Testis (tissue), 2 donors: ENCODE data around the gene RAB4B.

Experiments used
- CTCF ChIP-seq, 3 experiments: fragments of 450-650 bp in 2 of 3; fragments of 200-600 bp in 1 of 3; sonication (generic) in 1 of 3; IDR thresholded peaks; one replicate each; pipeline ENCODE4 v1.5.1; 2016 to 2019; ENCODE audit warnings: antibody characterized with exemption in 3 of 3, mild to moderate bottlenecking in 2 of 3, moderate library complexity in 1 of 3
- POLR2A ChIP-seq: fragments of 450-650 bp; IDR thresholded peaks from one replicate; pipeline ENCODE4 v1.6.1; 2017; ENCODE audit warnings: antibody characterized with exemption, mild to moderate bottlenecking, moderate library complexity

DNA sequence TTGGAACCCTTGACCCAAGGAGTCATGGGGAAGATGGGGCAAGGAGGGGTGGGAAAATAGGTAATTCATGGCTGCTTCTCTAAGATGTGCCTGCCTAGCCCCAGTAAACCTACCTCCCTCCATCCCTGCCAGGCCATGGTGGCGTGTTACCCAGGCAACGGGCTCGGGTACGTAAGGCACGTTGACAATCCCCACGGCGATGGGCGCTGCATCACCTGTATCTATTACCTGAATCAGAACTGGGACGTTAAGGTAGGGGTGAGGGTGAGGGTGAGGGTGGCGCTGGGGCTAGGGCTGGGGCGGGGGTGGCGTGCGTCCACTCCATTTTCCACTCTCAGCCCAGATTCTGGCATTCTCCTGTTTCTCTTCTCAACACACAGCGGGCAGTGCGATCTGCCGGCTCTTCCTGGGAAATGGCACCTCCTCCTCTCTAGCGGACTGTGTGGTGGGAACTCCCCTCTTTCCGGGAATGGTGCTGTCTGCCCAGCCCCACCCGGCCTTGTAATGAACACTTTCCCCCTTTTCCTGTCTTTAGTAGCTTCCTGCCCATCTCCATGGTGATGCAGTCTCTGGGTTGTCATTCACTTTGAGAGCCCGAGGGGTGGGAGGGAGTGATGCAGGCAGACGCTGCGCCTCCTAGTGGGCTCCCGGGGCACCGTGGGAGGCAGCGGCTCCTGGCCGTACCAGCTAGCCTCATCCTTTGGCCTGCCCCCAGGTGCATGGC lies 28.5 kb downstream of the RAB4B start:
- TF ChIP-seq POLR2A (no peak), CTCF (IDR thresholded peaks at IDR 0.05) (peak; percentile 67 to 74 (median 71))
